H7 (cell line): ENCODE results near the gene BLOC1S3. TPM values are rescaled to one million over a fixed set of nuclear protein-coding genes. Genes with fewer than 3 reads are reported as not detected.
A peak's percentile ranks its signal among the peaks of the same experiment; 100 is the strongest.

ENCODE experiments used
- DNase-seq: peaks from one replicate; pipeline ENCODE4 v3.0.0; 2012
- H3K27me3 ChIP-seq: 2 replicates; pipeline ENCODE4 v1.6.0; 2011; ENCODE audit warnings: mild to moderate bottlenecking, low read length; ENCODE audit not compliant: control insufficient read depth, insufficient read depth
- H3K36me3 ChIP-seq: replicated peaks from 2 replicates; pipeline ENCODE4 v1.5.1; 2011; ENCODE audit warnings: low read length; ENCODE audit not compliant: control insufficient read depth, insufficient read depth
- H3K4me3 ChIP-seq: 2 replicates; pipeline ENCODE4 v1.5.1; 2011; ENCODE audit warnings: low read depth, mild to moderate bottlenecking, control low read depth, low read length, moderate library complexity; ENCODE audit not compliant: insufficient read depth
- total RNA-seq: library from RNA; depleted of rRNA; stranded (reverse); fragments of >200 nt; shearing (Covaris generic); gene quantifications from 2 replicates; pipeline ENCODE4 v1.2.3, GENCODE V29; 2014

The BLOC1S3 gene
- total RNA-seq, 1 experiment from 2014 or later: 4.3 TPM

DNA sequence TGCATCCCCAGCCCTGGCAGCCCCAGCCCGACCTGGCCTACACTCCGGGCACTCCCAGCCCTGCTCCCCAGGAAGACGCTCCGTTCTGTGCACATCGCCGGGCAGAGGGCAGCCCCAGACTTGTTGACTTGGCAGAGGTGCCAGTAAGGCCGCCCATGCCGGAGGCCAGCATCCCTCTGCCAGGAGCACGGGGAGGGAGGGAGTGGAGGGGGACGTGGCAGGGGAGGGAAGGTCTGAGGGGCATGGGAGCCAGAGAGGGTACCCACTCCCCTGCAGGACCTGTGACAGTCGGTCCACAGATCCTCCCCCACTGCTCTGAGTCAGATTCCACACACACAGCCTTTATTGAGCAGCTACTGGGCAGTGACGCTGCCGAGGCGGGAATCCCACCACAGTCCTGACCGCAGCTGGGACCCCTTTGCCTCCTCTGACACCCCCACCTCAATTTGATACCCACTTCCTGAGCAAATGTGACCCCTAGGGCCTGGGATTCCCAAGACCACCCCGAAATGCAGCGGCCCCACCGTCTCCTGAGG is 15.9 kb upstream of the BLOC1S3 start:
- Histone ChIP-seq H3K36me3 (no peaks in the 10 kb centered on the region), H3K4me3 (no peak overlapping the region), H3K27me3 (no peaks in the 10 kb centered on the region; the same call in none of the 2 replicates)
- no peak for DNase-seq

DNA sequence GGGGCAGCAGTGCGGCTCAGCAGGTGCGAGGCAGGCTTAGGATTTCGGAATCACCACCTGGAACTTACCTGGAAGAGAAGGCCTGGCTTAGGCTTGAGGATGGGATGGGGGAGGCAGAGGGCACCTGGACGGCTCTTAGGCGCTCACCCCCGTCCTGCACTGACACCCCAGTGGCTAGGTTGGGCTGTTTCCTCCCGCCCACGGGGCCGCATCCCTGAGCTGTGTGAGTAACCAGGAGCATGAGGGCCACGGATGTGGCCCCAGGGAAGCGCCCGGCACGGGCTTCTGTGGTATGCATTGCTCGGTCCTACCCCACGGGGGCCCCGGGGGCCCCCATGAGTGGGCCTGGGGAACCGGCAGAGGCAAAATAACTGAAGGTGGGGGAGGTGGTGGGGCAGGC is 15.4 kb upstream of the BLOC1S3 start:
- H3K27me3 ChIP-seq: no peaks in the 10 kb centered on the region; the same call in none of the 2 replicates
- H3K4me3 ChIP-seq: no peak overlapping the region
- peak; percentile 51 for DNase-seq
- no peaks in the 10 kb centered on the region for H3K36me3 ChIP-seq

DNA sequence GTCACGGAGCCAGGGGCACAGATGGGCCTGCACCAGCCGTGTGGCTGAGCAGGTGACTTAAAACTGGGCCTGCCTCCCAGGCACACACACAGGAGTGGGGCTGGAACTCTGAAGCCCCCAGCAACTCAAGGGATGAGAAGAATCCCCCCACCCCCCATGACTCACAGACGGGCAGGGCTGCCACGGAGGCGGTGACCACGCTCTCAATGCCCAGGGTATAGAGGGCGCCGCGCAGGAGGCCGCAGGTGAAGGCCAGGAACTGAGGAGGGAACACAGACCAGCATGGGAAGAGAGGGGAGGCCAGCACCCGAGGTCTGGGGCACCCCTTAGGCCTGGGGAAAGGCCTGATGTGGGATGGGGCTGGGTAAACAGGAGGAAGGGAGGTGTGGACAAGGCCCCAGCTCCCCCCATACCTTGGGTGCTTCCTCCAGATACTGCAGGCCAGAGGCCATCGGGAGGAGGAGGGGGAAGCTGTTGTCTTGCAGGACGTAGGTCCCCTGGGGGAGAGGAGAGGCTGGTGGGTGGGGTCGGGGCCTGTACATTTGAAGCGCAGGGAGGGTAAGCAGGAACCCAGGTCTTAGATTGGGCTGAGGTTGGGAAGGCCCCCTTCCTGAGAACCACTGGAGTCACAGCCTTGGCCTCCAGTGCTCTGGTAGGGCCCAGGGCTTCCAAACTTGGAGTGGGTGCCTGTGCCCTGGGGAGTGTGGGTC is 14.7 kb upstream of the BLOC1S3 start:
- DNase-seq: no peak
- no peaks in the 10 kb centered on the region for H3K36me3 ChIP-seq
- H3K27me3 ChIP-seq: no peaks in the 10 kb centered on the region; the same call in 1 of the 2 replicates
- H3K4me3 ChIP-seq: no peak overlapping the region

DNA sequence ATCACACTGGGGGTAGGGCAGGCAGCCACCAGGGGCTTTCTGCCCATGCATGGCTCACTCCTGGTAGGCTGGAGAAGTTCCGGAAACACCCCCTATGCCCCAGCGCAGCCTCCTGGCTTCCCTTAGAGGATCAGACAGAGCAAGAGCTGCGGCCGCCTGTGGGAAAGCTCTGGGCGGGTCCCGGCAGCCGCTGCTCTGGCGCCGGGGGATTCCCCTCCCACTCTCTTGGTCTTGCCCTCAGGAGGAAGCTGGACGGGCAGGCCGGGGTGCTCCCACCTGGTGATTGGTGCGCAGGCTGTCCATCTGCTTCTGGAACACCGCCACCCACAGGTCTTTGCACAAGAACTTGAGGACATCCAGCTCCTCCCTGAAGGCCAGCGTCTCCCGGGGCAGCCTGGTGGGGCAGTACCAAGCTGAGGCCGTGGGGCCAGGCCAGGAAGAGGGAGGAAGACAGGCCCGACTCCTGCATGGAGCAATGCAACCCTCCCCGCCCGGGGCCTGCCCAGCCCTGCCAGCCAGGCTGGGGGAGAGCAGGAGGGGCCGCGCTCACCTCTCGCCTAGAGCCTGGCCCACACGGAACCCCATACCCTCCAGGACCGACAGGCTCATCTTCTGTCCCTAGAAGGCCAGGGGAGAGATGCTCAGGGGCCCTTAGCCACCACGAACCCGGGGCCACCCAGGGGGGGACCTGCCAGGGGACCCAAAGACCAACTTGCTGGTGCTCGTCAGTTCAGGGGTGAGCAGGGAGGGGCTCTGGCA is 13.8 kb upstream of the BLOC1S3 start:
- Histone ChIP-seq H3K36me3 (no peaks in the 10 kb centered on the region), H3K27me3 (no peaks in the 10 kb centered on the region; the same call in 1 of the 2 replicates), H3K4me3 (no peak overlapping the region)
- peak; percentile 90 for DNase-seq

DNA sequence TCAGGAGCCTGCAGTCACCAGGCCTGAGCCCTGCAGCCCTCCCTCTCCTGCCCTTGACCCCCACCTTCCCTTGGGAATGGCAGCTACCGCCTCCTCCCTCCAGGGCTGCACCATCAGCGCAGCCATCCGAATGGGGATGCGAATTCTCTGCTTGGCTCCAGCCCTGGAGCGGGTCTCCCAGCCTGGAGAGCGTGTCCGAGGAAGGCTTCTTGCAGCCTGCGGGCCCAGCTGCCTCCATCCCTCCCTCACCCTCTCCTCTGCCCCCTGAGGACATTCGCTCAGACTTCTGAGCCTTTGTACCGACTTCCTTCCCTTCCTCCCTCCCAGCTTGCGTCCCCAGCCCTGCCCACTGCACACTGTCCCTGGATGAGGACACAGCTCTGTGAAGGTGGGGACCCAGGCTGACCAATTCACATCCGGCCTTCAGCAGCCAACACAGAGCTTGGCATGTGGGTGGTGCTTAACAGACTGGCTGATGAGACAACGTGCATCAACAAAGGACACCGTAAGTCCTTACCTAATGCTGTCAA is 11.8 kb upstream of the BLOC1S3 start:
- Histone ChIP-seq H3K36me3 (no peaks in the 10 kb centered on the region), H3K27me3 (no peaks in the 10 kb centered on the region), H3K4me3 (no peak overlapping the region)
- DNase-seq: peak; percentile 83

DNA sequence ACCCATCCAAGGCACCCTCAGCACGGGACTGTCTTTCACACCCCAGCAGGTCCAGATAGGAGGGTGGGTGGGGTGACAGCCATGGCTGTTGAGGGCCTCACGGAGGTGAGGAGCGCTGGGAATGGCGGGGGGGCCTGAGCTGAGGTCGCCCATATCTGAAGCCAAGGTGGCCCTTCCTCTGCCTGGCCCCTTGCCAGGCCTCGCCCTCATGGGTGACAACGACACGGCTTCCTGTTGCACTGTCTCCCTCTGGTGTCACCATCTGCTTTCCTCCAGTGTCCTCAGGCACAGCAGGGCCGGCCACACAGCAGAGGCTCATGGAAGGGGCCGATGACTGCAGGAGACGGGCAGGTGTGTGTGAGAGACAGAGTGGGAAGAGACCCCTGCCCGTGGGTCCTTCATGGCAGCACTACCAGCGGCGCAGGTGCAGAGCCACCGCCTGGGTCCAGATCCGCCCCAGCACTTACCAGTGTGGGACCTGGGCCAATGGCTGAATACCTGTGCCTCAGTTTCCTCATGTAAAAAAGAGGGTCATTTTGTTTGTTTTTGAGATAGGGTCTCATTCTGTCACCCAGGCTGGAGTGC is 9.7 kb upstream of the BLOC1S3 start:
- Histone ChIP-seq H3K4me3 (no peak overlapping the region), H3K36me3 (no peaks in the 10 kb centered on the region)
- no peak for DNase-seq

DNA sequence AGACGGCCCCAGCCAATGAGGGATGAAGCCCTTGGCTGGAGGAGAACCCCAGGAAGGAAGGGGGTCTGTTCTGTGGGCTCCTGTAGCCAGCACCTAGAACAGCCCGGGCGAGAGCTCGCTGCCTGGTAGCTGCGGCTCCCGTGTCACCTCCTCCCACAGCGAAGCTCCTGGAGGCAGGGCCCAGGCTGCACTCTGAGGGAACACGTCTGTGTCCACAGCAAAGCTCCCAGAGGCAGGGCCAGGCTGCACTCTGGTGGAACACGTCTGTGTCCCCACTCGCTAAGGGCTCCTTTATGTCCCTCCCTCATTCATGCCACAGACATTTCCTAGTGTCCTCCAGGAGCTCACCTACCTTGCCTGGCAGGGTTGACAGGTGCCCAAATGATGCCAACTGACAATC is 9.0 kb upstream of the BLOC1S3 start:
- H3K36me3 ChIP-seq: no peaks in the 10 kb centered on the region
- H3K4me3 ChIP-seq: no peak overlapping the region
- no peak for DNase-seq
- H3K27me3 ChIP-seq: no peaks in the 10 kb centered on the region

More for the DNA sequence above, 9.7 kb upstream of the BLOC1S3 start:
- H3K27me3 ChIP-seq: no peaks in the 10 kb centered on the region

DNA sequence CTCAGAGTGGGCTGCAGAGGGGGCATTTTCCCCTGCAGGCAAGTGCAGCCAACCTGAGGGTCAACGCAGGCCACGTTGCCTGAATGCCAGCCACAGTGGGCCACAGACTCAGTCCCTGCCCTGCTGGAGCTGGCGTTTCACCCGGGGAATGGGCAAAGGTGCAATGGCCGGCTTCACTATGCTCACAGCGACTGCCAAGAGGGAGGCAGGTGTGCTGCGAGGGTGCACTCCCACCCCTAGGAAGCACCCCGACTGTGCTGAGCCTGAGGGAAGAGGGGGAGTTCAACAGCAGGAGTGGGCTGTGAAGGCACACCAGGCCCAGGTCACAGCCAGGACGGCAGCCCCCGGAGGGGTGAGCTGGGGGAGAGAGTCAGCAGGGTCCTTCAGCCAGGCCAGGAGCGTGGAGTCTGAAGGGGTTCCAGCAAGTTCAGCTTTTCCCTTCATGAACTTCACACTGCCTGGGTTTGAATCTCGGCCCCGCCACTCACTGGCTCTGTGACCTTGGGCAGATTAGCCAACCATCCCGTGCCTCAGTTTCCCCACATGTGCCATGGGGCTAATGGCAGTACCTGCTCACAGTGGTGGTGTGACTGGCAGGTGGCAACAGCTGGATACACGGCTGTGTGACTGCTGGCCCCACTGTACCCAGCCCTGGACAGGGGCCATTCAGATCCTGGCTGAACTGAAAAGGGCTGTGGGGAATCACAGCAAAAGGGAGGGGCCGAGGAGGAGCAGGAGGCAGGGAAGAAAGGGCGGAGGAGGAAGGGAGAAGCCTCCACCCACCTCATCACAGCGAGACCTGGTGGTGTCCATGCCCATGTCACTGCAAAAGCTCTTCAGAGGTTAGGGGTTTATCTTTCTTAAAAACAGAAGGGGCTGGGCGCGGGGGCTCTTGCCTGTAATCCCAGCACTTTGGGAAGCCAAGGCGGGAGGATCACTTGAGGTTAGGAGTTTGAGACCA is 8.2 kb upstream of the BLOC1S3 start:
- Histone ChIP-seq H3K36me3 (no peaks in the 10 kb centered on the region), H3K27me3 (no peaks in the 10 kb centered on the region)

DNA sequence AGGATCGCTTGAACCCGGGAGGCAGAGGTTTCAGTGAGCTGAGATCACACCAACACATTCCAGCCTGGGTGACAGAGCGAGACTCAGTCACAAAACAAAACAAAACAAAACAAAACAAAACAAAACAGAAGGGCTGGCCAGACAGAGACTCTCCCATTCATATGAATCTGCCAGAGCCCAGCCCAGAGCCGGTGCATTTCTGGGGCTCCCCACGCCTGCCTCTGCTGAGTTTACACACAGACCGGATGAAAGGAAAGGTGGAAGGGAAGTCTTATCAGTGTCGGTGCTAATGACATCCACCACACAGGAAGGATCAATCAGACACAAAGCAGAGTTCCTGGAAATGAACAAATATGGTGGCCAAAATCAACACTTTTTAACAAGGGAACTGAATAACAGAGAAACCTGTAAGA is 7.4 kb upstream of the BLOC1S3 start:
- H3K36me3 ChIP-seq: no peaks in the 10 kb centered on the region
- H3K4me3 ChIP-seq: no peak overlapping the region
- DNase-seq: no peak
- H3K27me3 ChIP-seq: no peaks in the 10 kb centered on the region

More for the DNA sequence above, 8.2 kb upstream of the BLOC1S3 start:
- no peak overlapping the region for H3K4me3 ChIP-seq
- no peak for DNase-seq

DNA sequence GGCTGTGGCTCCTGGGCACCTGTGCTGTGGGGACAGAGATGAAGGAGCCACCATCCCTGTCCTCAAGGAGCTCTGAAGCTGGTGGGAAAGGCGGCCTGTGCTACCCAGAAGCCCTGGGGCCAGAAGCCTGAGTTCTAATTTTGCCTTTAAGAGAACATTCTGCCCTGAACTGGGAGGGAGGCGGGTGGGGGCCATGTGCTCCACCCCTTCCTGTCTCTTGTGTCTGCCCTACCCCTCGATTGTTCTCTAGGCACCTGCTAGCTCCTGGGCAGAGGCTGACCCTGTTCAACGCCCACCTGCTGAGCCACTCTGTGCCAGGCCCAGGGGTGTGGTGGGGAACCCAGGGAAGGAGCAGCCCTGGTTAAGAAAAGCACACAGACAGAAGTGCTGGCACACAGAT is 6.4 kb upstream of the BLOC1S3 start:
- DNase-seq: no peak
- Histone ChIP-seq H3K27me3 (no peaks in the 10 kb centered on the region), H3K4me3 (no peak overlapping the region), H3K36me3 (no peaks in the 10 kb centered on the region)

DNA sequence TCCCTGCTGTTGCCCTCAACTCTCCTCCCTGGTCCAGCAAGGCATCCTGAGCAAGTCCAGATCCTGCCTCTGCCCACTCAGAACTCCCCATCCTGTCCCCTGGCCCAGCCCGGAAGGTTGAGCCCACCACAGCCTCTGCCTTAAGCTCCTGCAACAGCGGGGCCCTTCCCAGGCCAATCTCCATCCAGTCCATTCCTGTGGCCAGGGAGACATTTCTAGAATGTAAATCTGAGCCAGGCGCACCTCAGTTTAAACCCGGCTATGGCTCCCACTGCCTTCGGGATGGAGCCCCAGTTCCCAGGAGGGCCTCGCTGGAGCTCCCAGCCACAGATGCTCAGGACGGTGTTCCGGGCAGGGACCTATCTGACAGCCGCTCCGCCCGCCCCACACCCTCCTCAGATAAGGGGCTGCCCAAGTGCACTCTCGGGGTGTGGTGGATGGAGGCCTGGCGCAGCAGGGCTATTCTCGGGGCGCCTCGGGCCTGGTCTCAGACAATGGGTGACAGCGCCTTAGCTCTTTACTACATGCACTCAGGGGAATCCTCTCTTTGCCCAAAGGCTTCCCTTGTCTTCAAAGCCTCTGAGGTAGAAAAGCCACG is 5.9 kb upstream of the BLOC1S3 start:
- H3K27me3 ChIP-seq: no peaks in the 10 kb centered on the region
- DNase-seq: no peak
- no peak overlapping the region for H3K4me3 ChIP-seq
- no peaks in the 10 kb centered on the region for H3K36me3 ChIP-seq

DNA sequence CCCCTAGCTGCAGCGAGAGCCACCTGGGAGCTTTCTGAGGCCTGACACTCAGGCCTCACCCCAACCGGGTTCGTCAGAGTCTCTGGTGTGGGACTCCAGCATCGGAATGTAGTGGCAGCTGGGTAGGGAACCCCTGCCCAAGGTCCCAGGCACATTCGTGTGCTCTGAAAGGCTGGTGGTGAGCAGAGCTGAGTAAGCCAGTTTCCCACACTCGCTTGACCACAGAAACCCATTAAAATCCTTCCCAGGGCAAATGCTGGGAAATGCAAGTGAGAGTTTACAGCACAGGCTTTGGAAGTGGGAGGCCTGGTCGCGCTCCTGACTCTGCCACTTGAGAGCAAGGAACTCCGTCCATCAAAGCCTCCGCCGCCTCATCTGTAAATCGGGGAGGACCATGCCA is 4.8 kb upstream of the BLOC1S3 start:
- DNase-seq: no peak
- no peaks in the 10 kb centered on the region for H3K36me3 ChIP-seq
- H3K27me3 ChIP-seq: no peaks in the 10 kb centered on the region
- H3K4me3 ChIP-seq: no peak overlapping the region

DNA sequence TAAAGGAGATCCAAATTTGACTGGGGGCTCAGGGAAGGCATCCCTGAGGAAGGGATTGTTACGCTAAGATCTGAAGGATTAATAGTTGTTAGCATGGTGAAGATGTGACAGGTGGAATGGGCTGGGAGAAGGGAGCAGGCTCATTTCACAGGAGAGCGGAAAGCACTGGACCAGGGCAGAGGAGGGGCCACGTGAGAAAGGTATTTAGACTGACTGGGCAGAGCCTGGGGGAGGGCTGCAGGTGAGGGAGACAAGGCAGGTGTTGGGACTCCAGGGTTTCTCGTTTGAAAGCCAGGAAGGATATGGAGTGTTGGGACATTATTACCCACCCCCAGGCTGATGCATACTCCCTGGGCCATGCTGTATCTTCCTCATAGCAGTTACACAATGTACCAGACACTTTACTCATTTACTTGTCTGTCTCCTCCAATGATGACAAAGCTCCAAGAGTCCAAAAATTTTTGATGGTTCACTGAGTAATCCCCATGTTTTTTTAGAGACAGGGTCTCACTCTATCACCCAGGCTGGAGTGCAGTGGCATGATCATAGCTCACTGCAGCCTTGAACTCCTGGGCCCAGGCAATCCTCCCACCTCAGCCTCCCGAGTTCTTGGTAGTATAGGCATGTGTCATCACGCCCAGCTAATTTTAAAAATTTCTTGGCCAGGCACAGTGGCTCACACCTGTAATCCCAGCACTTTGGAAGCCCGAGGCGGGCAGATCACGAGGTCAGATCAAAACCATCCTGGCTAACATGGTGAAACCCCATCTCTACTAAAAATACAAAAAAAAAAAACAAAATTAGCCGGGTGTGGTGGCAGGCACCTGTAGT is 2.9 kb upstream of the BLOC1S3 start:
- H3K27me3 ChIP-seq: peaks cover 3% of the 10 kb centered on the region; the same call in 1 of the 2 replicates
- no peaks in the 10 kb centered on the region for H3K36me3 ChIP-seq
- DNase-seq: no peak
- H3K4me3 ChIP-seq: no peak overlapping the region
